Prostate gland (tissue), 1 donor: ENCODE results near the gene NRF1.
"Not testable (repeated sequence)": the region's sequence is repeated elsewhere in the genome, so short reads cannot be mapped to it uniquely, and the experiment has no call there.

Source experiments
- POLR2A ChIP-seq: fragments of 450-650 bp; IDR thresholded peaks from one replicate; pipeline ENCODE4 v1.6.1; 2016; ENCODE audit warnings: antibody characterized with exemption, mild to moderate bottlenecking
- POLR2AphosphoS5 ChIP-seq: sonication (generic); formaldehyde crosslinking; IDR thresholded peaks from one replicate; pipeline ENCODE4 v1.6.1; 2017; ENCODE audit warnings: antibody characterized with exemption

- not testable (repeated sequence) for TF ChIP-seq POLR2AphosphoS5, POLR2A
These were observed 45.2 kb upstream of the NRF1 start for GRCh38 chr7:129566323-129566722.
